AG04449 (cell line): ENCODE results near the gene CREB5.

Experiments used
- CTCF ChIA-PET: fragments of 350-600 bp; formaldehyde crosslinking; extraction: SDS; loops from one replicate; lab custom pipeline; 2021; ENCODE audit warnings: antibody characterized with exemption; lab: Yijun Ruan, JAX
- POLR2A ChIA-PET: fragments of 400-600, 350-600 bp; formaldehyde crosslinking; extraction: SDS; loops from one replicate; lab custom pipeline; 2020; ENCODE audit warnings: antibody characterized with exemption, inconsistent platforms; lab: Yijun Ruan, JAX
- DNase-seq: peaks from one replicate; pipeline ENCODE4 v3.0.0-alpha.2; 2010; ENCODE audit warnings: low read depth, low spot score
- H3K4me3 ChIP-seq: 2 replicates; pipeline ENCODE4 v1.5.1; 2011; ENCODE audit warnings: low read depth, mild to moderate bottlenecking, control low read depth, low read length
- CTCF ChIP-seq: IDR thresholded peaks from one replicate; pipeline ENCODE4 v1.5.1; 2011; ENCODE audit warnings: mild to moderate bottlenecking, moderate library complexity, low read length, control low read depth, inconsistent platforms; ENCODE audit not compliant: insufficient read depth; ENCODE audit errors: missing control alignments

CREB5 gene

GRCh38 chr7:28811008-28811407 lies 398.7 kb downstream of the CREB5 start:
- H3K4me3 ChIP-seq: no peak overlapping the region
- ChIA-PET CTCF (no interaction called here), POLR2A (no interaction called here)
- DNase-seq: no peak
- TF ChIP-seq CTCF: no peak

GRCh38 chr7:28811701-28812430 lies 399.5 kb downstream of the CREB5 start:
- POLR2A ChIA-PET: no interaction called here
- H3K4me3 ChIP-seq: no peak overlapping the region
- CTCF ChIA-PET: no interaction called here
- no peak for DNase-seq
- no peak for TF ChIP-seq CTCF

- no peak for TF ChIP-seq CTCF
- CTCF ChIA-PET: no interaction called here
- POLR2A ChIA-PET: no interaction called here
- H3K4me3 ChIP-seq: no peak overlapping the region
- DNase-seq: no peak
These were observed 400.3 kb downstream of the CREB5 start for GRCh38 chr7:28812616-28813015.

- no peak overlapping the region for H3K4me3 ChIP-seq
- CTCF ChIA-PET: no interaction called here
- POLR2A ChIA-PET: no interaction called here
- DNase-seq: no peak
- TF ChIP-seq CTCF: no peak
These were observed 401.1 kb downstream of the CREB5 start for GRCh38 chr7:28813243-28813962.

GRCh38 chr7:28815369-28815927 lies 403.1 kb downstream of the CREB5 start:
- CTCF ChIA-PET: no interaction called here
- POLR2A ChIA-PET: no interaction called here
- H3K4me3 ChIP-seq: no peak overlapping the region
- DNase-seq: no peak
- no peak for TF ChIP-seq CTCF

- ChIA-PET POLR2A (no interaction called here), CTCF (no interaction called here)
- no peak for DNase-seq
- no peak for TF ChIP-seq CTCF
- no peak overlapping the region for H3K4me3 ChIP-seq
These were observed 403.6 kb downstream of the CREB5 start for GRCh38 chr7:28815928-28816373.
